ENCODE data around the gene ANXA6. TPM values are rescaled to one million over a fixed set of nuclear protein-coding genes. Genes with fewer than 3 reads are reported as not detected.
"Not testable (repeated sequence)": the region's sequence is repeated elsewhere in the genome, so short reads cannot be mapped to it uniquely, and the experiment has no call there.

The ANXA6 gene
- total and polyA plus RNA-seq, 2 experiments from 2014 or later: 404 to 628 TPM

DNA sequence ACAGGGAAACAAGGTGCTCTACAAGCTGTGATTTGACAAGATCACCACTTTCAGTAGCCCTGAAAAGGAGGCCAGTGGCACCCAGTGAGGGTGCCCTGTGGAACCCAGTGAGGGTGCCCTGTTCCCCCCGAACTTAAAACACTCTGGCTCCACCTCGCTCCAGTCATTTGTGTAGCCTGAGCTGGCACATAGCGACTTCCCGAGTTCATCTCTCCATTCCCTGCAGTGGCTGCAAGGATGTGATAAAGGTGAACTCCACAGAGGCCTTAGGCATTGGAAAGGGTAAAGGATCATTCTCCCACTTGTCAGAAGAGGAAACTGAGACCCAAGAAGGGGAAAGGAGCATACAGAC, 21.9 kb upstream of the ANXA6 start:
- Histone ChIP-seq H3K36me3 (no peaks in the 10 kb centered on the region), H3K27me3 (no peaks in the 10 kb centered on the region), H3K4me3 (no peak overlapping the region), H3K9me3 (ENCODE audit: low read depth) (no peaks in the 10 kb centered on the region), H3K4me1 (ENCODE audit: low read depth) (no peaks in the 10 kb centered on the region), H3K27ac (no peak overlapping the region)
- TF ChIP-seq, protein P1, sequence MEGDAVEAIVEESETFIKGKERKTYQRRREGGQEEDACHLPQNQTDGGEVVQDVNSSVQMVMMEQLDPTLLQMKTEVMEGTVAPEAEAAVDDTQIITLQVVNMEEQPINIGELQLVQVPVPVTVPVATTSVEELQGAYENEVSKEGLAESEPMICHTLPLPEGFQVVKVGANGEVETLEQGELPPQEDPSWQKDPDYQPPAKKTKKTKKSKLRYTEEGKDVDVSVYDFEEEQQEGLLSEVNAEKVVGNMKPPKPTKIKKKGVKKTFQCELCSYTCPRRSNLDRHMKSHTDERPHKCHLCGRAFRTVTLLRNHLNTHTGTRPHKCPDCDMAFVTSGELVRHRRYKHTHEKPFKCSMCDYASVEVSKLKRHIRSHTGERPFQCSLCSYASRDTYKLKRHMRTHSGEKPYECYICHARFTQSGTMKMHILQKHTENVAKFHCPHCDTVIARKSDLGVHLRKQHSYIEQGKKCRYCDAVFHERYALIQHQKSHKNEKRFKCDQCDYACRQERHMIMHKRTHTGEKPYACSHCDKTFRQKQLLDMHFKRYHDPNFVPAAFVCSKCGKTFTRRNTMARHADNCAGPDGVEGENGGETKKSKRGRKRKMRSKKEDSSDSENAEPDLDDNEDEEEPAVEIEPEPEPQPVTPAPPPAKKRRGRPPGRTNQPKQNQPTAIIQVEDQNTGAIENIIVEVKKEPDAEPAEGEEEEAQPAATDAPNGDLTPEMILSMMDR (IDR thresholded peaks at IDR 0.05; ENCODE audit: low read depth, low read length): no peak
- DNase-seq (ENCODE audit: low read depth in 1 of 2, low spot score in 1 of 2): no peak

DNA sequence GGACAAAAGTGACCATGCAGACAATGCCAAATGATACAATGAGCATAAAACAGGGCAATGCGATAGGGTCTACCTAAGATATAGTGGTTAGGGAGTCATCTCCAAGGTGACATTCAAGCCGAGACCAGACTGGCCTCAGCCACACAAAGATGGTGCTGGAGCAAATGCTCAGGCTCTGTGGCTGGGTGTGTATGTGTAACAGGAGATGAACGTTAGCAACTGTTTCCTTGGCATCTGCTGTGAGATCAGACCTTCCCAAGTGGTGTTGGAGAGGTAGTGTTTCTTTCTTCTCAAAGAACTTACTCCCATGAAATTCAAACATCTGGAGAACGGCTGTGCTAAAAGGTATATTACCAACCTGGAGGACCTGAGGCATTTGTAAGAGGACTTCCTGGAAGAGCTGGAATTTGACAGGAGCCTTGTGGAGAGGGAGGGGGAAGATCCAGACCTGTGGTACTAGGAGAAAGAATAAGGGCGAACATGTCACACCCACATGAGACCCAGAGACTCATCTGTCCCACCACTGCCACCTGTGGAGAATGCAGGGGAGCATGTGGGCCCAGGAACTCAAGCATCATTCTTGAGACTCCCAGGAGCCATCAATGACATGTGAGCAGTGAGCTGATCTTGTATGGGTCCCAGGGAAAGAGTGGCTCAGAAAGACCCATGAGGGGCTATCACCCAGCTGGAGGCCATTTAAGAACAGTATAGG, 21.4 kb upstream of the ANXA6 start:
- TF ChIP-seq, protein P1 (IDR thresholded peaks at IDR 0.05; ENCODE audit: low read depth, low read length): no peak
- DNase-seq (ENCODE audit: low read depth in 1 of 2, low spot score in 1 of 2): no peak
- no peak overlapping the region for H3K4me3 ChIP-seq
- H3K36me3 ChIP-seq: no peaks in the 10 kb centered on the region
- H3K9me3 ChIP-seq (ENCODE audit: low read depth): no peaks in the 10 kb centered on the region
- no peaks in the 10 kb centered on the region for H3K27me3 ChIP-seq
- no peak overlapping the region for H3K27ac ChIP-seq
- H3K4me1 ChIP-seq (ENCODE audit: low read depth): no peaks in the 10 kb centered on the region

DNA sequence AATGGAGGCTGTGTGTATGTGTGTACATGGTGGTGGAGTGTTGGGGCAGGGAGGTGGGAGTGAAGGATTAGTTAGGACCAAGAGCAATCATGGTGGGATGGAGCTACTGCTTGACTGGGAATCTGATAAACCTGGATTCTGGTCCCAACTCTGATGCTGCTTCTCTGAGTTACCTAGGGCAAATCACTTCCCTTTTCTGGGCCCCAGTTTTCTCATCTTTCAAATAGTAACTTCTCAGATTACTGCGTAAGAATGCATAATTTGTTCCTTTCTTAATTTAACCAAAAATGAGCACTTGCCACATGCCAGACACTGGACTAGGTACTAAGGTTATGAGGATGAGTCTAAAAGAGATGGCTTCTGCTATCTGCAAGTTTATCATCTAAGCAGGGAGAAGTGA, 20.8 kb upstream of the ANXA6 start:
- Histone ChIP-seq H3K27ac (no peak overlapping the region), H3K4me1 (ENCODE audit: low read depth) (no peaks in the 10 kb centered on the region), H3K36me3 (no peaks in the 10 kb centered on the region), H3K27me3 (no peaks in the 10 kb centered on the region), H3K9me3 (ENCODE audit: low read depth) (no peaks in the 10 kb centered on the region), H3K4me3 (no peak overlapping the region)
- TF ChIP-seq, protein P1 (IDR thresholded peaks at IDR 0.05; ENCODE audit: low read depth, low read length): no peak
- no peak for DNase-seq (ENCODE audit: low read depth in 1 of 2, low spot score in 1 of 2)

DNA sequence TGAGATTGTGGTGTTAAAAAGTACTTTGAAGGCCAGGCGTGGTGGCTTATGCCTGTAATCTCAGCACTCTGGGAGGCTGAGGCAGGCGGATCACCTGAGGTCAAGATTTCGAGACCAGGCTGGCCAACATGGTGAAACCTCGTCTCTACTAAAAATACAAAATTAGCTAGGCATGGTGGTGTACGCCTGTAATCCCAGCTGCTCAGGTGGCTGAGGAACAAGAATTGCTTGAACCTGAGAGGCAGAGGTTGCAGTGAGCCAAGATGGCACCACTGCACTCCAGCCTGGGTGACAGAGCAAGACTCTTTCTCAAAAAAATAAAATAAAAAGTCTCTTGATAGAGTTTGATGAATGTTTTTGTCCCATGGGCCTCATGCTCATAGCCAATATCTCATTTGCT, 18.7 kb upstream of the ANXA6 start:
- H3K27me3 ChIP-seq; DNase-seq (ENCODE audit: low read depth in 1 of 2, low spot score in 1 of 2); H3K36me3 ChIP-seq; H3K4me1 ChIP-seq (ENCODE audit: low read depth); H3K9me3 ChIP-seq (ENCODE audit: low read depth); H3K27ac ChIP-seq; H3K4me3 ChIP-seq: not testable (repeated sequence)

DNA sequence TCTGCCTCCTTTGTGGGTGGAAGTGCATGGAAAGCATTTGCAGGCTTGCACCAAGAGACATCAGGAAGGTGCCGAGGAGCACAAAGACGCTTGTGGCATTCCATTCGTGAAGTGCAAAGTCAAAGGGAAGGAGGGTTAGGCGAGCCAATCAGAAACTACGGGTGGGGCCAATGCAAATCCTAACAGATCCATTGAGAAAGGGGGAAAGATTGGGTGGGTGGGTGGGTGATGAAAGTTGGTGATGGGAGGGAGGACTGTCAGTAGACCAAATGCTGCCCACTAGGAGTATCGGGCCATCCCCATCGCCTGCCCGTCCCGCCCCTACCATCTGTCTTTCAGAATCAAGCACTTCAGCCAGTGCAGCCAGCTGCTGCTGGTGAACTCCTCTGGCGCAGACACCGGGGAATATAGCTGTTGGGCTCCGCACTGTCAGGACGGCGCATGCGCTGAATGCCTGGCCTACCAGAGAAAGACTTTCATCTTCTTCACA, 17.1 kb upstream of the ANXA6 start:
- Histone ChIP-seq H3K36me3 (no peaks in the 10 kb centered on the region), H3K4me1 (ENCODE audit: low read depth) (peaks cover 3% of the 10 kb centered on the region), H3K4me3 (no peak overlapping the region), H3K27ac (no peak overlapping the region), H3K9me3 (ENCODE audit: low read depth) (no peaks in the 10 kb centered on the region), H3K27me3 (no peaks in the 10 kb centered on the region)
- TF ChIP-seq, protein P1 (IDR thresholded peaks at IDR 0.05; ENCODE audit: low read depth, low read length): no peak
- peak in 1 of 2 donors; percentile 47 for DNase-seq (ENCODE audit: low read depth in 1 of 2, low spot score in 1 of 2)

DNA sequence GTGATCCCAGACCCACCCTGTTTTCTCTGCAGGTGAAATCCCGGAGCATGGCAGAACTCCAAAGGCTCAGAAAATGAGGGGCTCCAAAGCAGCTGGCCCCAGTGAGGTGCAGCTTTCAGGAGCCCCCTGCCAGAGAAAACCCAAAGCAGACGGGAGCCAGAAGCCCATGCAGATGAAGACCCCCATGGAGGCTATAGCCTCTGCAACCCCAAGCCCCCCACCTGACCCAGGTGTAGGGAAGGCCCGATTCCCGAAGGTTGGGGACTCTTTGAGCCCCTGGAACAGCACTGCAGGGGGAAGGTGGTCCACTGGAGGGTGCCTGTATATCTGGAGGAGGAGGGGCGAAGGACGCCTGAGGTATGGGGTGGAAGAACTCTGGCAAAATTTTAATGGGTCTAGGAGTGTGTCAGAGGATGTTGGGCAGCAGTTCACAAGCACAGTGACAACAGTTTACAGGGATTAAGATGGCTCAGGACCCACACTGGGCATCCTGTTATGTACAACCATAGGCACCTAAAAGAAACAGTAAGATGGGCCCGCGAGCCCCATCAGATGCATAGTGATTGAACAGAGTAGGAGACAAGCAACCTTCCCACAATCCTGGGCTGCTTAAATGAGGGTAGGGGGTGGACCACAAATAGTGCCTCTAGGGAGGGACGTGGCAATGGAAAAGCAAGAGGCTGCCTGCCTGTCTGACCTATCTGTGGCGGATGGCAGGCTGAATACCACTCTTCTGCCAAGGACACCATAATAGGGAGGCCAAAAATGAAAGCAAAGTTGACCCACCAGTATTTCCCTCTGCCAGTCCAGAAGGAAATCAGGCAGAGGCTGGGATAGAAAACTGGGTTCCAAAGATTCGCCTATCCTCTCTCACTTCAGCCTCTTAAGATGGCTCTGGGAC, 16.4 kb upstream of the ANXA6 start:
- Histone ChIP-seq H3K4me3 (no peak overlapping the region), H3K9me3 (ENCODE audit: low read depth) (no peaks in the 10 kb centered on the region), H3K27ac (no peak overlapping the region), H3K27me3 (no peaks in the 10 kb centered on the region), H3K36me3 (no peaks in the 10 kb centered on the region), H3K4me1 (ENCODE audit: low read depth) (peaks cover 8% of the 10 kb centered on the region)
- TF ChIP-seq, protein P1 (IDR thresholded peaks at IDR 0.05; ENCODE audit: low read depth, low read length): no peak
- no peak for DNase-seq (ENCODE audit: low read depth in 1 of 2, low spot score in 1 of 2)

Measured in cardiac muscle cell (in vitro differentiated cells and primary cell).